GM10847 (cell line): ENCODE data around the gene TAS2R5.

Experiments used
- POLR2A ChIP-seq: IDR thresholded peaks from 2 replicates; pipeline ENCODE4 v1.6.1; 2011; ENCODE audit not compliant: insufficient read length; ENCODE audit errors: extremely low read depth

TAS2R5 gene

DNA sequence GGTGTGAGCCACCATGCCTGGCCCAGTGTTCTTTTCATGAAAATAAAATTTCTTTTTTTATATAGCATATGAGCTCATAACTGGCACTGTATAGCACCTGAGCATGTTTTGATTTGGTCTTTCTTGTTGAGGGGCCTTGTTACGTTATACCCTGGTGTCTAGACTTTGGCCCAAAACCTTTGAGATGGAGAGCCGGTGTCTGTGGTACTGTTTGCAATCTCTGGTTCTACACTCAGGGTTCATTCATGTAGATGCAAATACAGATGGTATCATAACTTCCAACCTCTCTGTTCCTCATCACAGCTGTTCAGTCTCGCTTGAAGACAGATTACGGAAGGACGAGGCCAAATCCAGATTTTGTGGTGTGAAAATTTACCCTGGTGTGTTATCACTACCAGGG is at the start of gene TAS2R5:
TSS of gene TAS2R5 (plus strand) at position 301 of the 400 bp plus-strand sequence. CDS start 145 bp downstream, outside the sequence.
- TF ChIP-seq POLR2A: no peak

DNA sequence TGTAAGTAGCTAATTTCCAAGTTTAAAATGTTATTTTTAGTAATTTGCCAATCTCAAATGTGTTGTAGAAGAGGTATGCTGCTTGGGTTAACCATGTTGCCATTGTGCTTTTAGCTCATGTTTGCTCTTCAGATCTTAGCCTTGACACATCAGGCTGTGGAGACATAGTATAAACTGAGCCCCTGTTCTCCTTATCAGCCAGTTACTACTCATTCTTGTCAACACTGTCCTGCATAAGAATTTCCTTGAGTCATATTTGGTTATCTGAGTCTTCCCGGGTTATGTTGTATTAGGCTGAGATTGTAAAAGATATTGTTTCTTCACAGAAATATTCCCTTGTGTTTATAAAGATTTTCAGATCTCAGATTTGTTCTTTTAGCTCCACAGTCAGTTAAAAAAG is 47.8 kb upstream of the TAS2R5 start:
- no peak for TF ChIP-seq POLR2A

DNA sequence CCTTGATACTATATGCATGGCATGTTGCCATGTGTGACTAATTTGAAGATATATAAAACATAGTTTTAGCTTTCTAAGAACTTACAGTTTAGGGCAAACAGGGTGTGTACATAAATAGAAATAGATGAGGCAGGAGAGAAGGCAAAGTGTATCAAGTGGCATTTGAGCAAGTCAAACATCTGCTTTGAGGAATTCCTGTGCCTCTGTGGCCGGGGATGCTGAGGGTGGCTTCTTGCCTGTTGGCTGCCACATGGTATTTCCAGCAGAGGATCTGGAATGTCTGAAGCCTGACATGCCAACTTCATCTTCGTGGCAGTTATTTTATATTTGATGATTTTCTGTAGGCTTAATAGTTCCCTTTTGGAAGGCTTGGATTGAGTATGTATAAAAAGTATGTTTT is 45.9 kb upstream of the TAS2R5 start:
- no peak for TF ChIP-seq POLR2A

- TF ChIP-seq POLR2A: no peak
These were observed 41.6 kb upstream of the TAS2R5 start for GRCh38 chr7:141748396-141748795.

DNA sequence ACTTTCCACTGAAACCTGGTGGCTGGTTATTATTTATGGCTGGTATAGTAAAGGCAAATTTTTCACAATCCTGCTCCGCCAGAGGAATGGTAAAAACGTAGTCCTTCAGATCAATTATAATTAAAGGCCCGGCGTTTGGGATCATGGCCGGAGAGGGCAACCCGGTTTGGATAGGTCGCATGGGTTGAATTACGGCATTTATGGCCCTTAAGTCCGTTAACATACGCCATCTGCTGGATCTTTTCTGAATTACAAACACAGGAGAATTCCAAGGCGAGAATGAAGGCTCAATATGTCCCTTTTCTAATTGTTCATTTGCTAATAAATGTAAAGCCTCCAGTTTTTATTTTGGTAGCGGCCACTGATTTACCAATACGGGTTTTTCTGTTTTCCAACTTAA is 37.4 kb upstream of the TAS2R5 start:
- TF ChIP-seq POLR2A: no peak

- no peak for TF ChIP-seq POLR2A
These were observed 35.1 kb upstream of the TAS2R5 start for GRCh38 chr7:141754939-141755338.

GRCh38 chr7:141763797-141764196 is 26.2 kb upstream of the TAS2R5 start, which contains the start of gene TAS2R3:
TAS2R3 (plus strand) TSS chr7:141764097; CDS start chr7:141764159, 62 bp downstream.
- no peak for TF ChIP-seq POLR2A

DNA sequence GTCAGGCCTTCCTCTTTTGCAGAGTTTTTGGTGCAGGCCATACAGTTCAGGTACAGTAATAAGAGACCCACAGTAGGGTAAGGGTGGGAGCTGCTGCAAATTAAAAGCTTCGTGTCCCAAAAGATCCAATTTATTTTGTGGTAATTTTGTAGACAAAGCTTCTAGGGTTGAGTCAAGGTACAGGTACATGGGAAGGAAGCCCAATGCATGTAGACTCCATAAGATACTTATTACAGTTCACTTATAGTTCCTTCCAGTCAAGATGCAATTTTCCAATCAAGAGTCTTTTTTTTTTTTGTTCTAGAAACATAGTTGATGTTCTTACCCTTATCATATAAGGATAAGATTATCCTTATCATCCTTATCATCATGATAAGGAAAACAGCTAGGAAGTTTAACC is 13.6 kb upstream of the TAS2R5 start, which contains the start of gene TAS2R4:
TSS of gene TAS2R4 (plus strand) at position 301 of the 400 bp plus-strand sequence. CDS start 1,815 bp downstream, outside the sequence.
- TF ChIP-seq POLR2A: no peak

- no peak for TF ChIP-seq POLR2A
These were observed 4.1 kb upstream of the TAS2R5 start for GRCh38 chr7:141785706-141786552.

GRCh38 chr7:141788296-141788695 is 1.7 kb upstream of the TAS2R5 start:
- no peak for TF ChIP-seq POLR2A

GRCh38 chr7:141792526-141792925 is 2.5 kb downstream of the TAS2R5 start:
- no peak for TF ChIP-seq POLR2A

GRCh38 chr7:141820067-141820466 is 30.1 kb downstream of the TAS2R5 start:
- TF ChIP-seq POLR2A: no peak

GRCh38 chr7:141837683-141838082 is 47.7 kb downstream of the TAS2R5 start:
- TF ChIP-seq POLR2A: no peak

GRCh38 chr7:141838581-141838980 is 48.6 kb downstream of the TAS2R5 start:
- TF ChIP-seq POLR2A: no peak

DNA sequence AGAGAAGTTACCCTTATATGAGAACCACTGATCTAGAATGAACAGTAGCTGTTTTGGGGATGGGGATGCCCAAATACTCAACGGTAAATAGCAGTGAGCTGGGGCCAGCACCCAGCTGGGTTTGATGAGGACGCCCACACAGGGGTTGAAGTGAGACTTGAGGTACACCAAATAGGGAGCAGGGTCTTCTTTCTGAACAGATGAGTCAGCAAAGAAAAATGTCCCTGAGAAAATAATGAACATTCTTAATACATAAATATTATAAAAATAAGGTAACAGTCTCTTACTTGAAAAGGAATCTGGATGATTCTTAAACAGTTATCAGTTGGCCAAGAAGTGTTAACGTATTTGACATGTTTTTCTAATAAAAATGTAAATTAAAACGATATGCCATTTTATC is 49.2 kb downstream of the TAS2R5 start:
- TF ChIP-seq POLR2A: no peak

- TF ChIP-seq POLR2A: no peak
These were observed 50.7 kb downstream of the TAS2R5 start for GRCh38 chr7:141840708-141841107.
